HEK293 (cell line): ENCODE data around the gene DNAH6.

Source experiments
- CTCF ChIP-seq: fragments of 450-650 bp; formaldehyde crosslinking; IDR thresholded peaks from 2 replicates; pipeline ENCODE4 v1.5.1; 2016; ENCODE audit warnings: missing biosample characterization, missing genetic modification characterization
- GFI1B ChIP-seq: fragments of 450-650 bp; formaldehyde crosslinking; IDR thresholded peaks from 2 replicates; pipeline ENCODE4 v1.5.1; 2016; ENCODE audit warnings: missing biosample characterization, missing genetic modification characterization
- GLI4 ChIP-seq: fragments of 450-650 bp; formaldehyde crosslinking; IDR thresholded peaks from 2 replicates; pipeline ENCODE4 v1.5.1; 2016; ENCODE audit warnings: missing biosample characterization, missing genetic modification characterization
- PATZ1 ChIP-seq: fragments of 450-650 bp; formaldehyde crosslinking; IDR thresholded peaks from 2 replicates; pipeline ENCODE4 v1.5.1; 2016; ENCODE audit warnings: missing biosample characterization, missing genetic modification characterization
- WT1 ChIP-seq: fragments of 450-650 bp; formaldehyde crosslinking; IDR thresholded peaks from 2 replicates; pipeline ENCODE4 v1.5.1; 2016; ENCODE audit warnings: missing biosample characterization, missing genetic modification characterization
- YY1 ChIP-seq: fragments of 450-650 bp; formaldehyde crosslinking; IDR thresholded peaks from 2 replicates; pipeline ENCODE4 v1.5.1; 2018; ENCODE audit warnings: missing biosample characterization, missing genetic modification characterization
- ZNF121 ChIP-seq: fragments of 450-650 bp; formaldehyde crosslinking; IDR thresholded peaks from 2 replicates; pipeline ENCODE4 v1.5.1; 2016; ENCODE audit warnings: missing biosample characterization, missing genetic modification characterization
- ZNF76 ChIP-seq: fragments of 450-650 bp; formaldehyde crosslinking; IDR thresholded peaks from 2 replicates; pipeline ENCODE4; 2016; ENCODE audit warnings: low read depth, missing biosample characterization, missing genetic modification characterization, borderline replicate concordance
- TF ChIP-seq, protein P1 (sequence below): fragments of 450-650 bp; formaldehyde crosslinking; IDR thresholded peaks from 2 replicates; pipeline ENCODE4 v1.5.1; 2016; ENCODE audit warnings: missing biosample characterization, missing genetic modification characterization

DNA sequence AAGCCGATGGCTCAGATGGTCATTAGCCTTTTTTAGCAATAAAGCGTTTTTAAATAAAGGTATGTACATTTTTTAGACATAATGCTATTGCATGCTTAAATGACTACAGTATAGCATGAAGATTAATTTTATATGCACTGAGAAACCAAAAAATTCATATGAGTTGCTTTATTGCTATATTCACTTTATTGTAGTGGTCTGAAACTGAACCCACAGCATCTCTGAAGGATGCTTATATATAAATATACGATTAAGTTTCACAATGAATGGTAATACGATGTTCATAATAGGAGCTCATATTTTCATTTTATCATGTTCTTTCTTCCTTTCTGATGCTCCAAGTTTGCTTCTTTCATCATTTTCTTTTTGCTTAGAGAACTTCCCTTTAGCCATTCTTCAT is 132.8 kb downstream of the DNAH6 start:
- TF ChIP-seq ZNF76 (tag by site-specific recombination), result no peak
- no peak for TF ChIP-seq WT1 (tag by site-specific recombination)
- TF ChIP-seq GLI4 (tag by site-specific recombination), result no peak
- TF ChIP-seq CTCF (tag by site-specific recombination), result no peak
- TF ChIP-seq GFI1B (tag by site-specific recombination), result no peak
- no peak for TF ChIP-seq ZNF121
- TF ChIP-seq, protein P1, sequence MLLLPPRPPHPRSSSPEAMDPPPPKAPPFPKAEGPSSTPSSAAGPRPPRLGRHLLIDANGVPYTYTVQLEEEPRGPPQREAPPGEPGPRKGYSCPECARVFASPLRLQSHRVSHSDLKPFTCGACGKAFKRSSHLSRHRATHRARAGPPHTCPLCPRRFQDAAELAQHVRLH (tag by site-specific recombination), result no peak
- no peak for TF ChIP-seq YY1 (tag by site-specific recombination)
- TF ChIP-seq PATZ1 (tag by site-specific recombination), result no peak
